ENCODE measurements around the gene TRA2B. TPM values are rescaled to one million over a fixed set of nuclear protein-coding genes. Genes with fewer than 3 reads are reported as not detected.

Gene TRA2B
- polyA plus RNA-seq, 2 donors = 56.6 to 71.1 TPM

GRCh38 chr3:185958626-185959025, 20.8 kb upstream of the TRA2B start:
- no peaks in the 10 kb centered on the region for H3K4me1 ChIP-seq (ENCODE audit: control insufficient read depth in 2 of 2, insufficient read depth in 2 of 2, low read length in 1 of 2)
- no peaks in the 10 kb centered on the region for H3K27me3 ChIP-seq (ENCODE audit: control insufficient read depth in 1 of 2, insufficient read depth in 2 of 2, low read length in 2 of 2)
- H3K4me3 ChIP-seq (ENCODE audit: low read depth in 1 of 2, low read length in 2 of 2) = no peak overlapping the region
- H3K36me3 ChIP-seq (ENCODE audit: control insufficient read depth in 2 of 2, insufficient read depth in 2 of 2, low read length in 1 of 2) = no peaks in the 10 kb centered on the region
- 59 to 61% methylated on average over 2 of the region's 2 CpGs for WGBS, 2 donors
- no peaks in the 10 kb centered on the region for H3K9me3 ChIP-seq (ENCODE audit: control insufficient read depth in 2 of 2, insufficient read depth in 1 of 2, low read depth in 1 of 2, low read length in 1 of 2)
- H3K27ac ChIP-seq (ENCODE audit: low read depth in 2 of 2, low read length in 1 of 2) = peak overlapping the region; percentile 41 to 86

- Histone ChIP-seq H3K27me3 (ENCODE audit: control insufficient read depth in 1 of 2, insufficient read depth in 2 of 2, low read length in 2 of 2) (no peaks in the 10 kb centered on the region), H3K9me3 (ENCODE audit: control insufficient read depth in 2 of 2, insufficient read depth in 1 of 2, low read depth in 1 of 2, low read length in 1 of 2) (no peaks in the 10 kb centered on the region), H3K27ac (ENCODE audit: low read depth in 2 of 2, low read length in 1 of 2) (no peak overlapping the region), H3K4me1 (ENCODE audit: control insufficient read depth in 2 of 2, insufficient read depth in 2 of 2, low read length in 1 of 2) (no peaks in the 10 kb centered on the region), H3K36me3 (ENCODE audit: control insufficient read depth in 2 of 2, insufficient read depth in 2 of 2, low read length in 1 of 2) (no peaks in the 10 kb centered on the region), H3K4me3 (ENCODE audit: low read depth in 1 of 2, low read length in 2 of 2) (no peak overlapping the region)
- 85 to 91% methylated on average over 3 of the region's 3 CpGs for WGBS, 2 donors
Measured at GRCh38 chr3:185956244-185956643, 18.4 kb upstream of the TRA2B start.

GRCh38 chr3:185954366-185954723, 16.5 kb upstream of the TRA2B start:
- H3K4me3 ChIP-seq (ENCODE audit: low read depth in 1 of 2, low read length in 2 of 2) = no peak overlapping the region
- no peaks in the 10 kb centered on the region for H3K36me3 ChIP-seq (ENCODE audit: control insufficient read depth in 2 of 2, insufficient read depth in 2 of 2, low read length in 1 of 2)
- WGBS, 2 donors = 62 to 66% methylated on average over 3 of the region's 3 CpGs
- no peaks in the 10 kb centered on the region for H3K4me1 ChIP-seq (ENCODE audit: control insufficient read depth in 2 of 2, insufficient read depth in 2 of 2, low read length in 1 of 2)
- no peaks in the 10 kb centered on the region for H3K9me3 ChIP-seq (ENCODE audit: control insufficient read depth in 2 of 2, insufficient read depth in 1 of 2, low read depth in 1 of 2, low read length in 1 of 2)
- H3K27ac ChIP-seq (ENCODE audit: low read depth in 2 of 2, low read length in 1 of 2) = no peak overlapping the region
- no peaks in the 10 kb centered on the region for H3K27me3 ChIP-seq (ENCODE audit: control insufficient read depth in 1 of 2, insufficient read depth in 2 of 2, low read length in 2 of 2)

GRCh38 chr3:185950728-185951127, 12.9 kb upstream of the TRA2B start:
- H3K27me3 ChIP-seq (ENCODE audit: control insufficient read depth in 1 of 2, insufficient read depth in 2 of 2, low read length in 2 of 2) = no peaks in the 10 kb centered on the region
- no peaks in the 10 kb centered on the region for H3K9me3 ChIP-seq (ENCODE audit: control insufficient read depth in 2 of 2, insufficient read depth in 1 of 2, low read depth in 1 of 2, low read length in 1 of 2)
- 52 to 63% methylated on average over 3 of the region's 3 CpGs for WGBS, 2 donors
- no peaks in the 10 kb centered on the region for H3K36me3 ChIP-seq (ENCODE audit: control insufficient read depth in 2 of 2, insufficient read depth in 2 of 2, low read length in 1 of 2)
- no peak overlapping the region for H3K4me3 ChIP-seq (ENCODE audit: low read depth in 1 of 2, low read length in 2 of 2)
- H3K4me1 ChIP-seq (ENCODE audit: control insufficient read depth in 2 of 2, insufficient read depth in 2 of 2, low read length in 1 of 2) = no peaks in the 10 kb centered on the region
- peak overlapping the region; percentile 74 to 79 for H3K27ac ChIP-seq (ENCODE audit: low read depth in 2 of 2, low read length in 1 of 2)

- Histone ChIP-seq H3K4me1 (ENCODE audit: control insufficient read depth in 2 of 2, insufficient read depth in 2 of 2, low read length in 1 of 2) (no peaks in the 10 kb centered on the region), H3K27ac (ENCODE audit: low read depth in 2 of 2, low read length in 1 of 2) (no peak overlapping the region), H3K27me3 (ENCODE audit: control insufficient read depth in 1 of 2, insufficient read depth in 2 of 2, low read length in 2 of 2) (no peaks in the 10 kb centered on the region), H3K4me3 (ENCODE audit: low read depth in 1 of 2, low read length in 2 of 2) (no peak overlapping the region), H3K36me3 (ENCODE audit: control insufficient read depth in 2 of 2, insufficient read depth in 2 of 2, low read length in 1 of 2) (no peaks in the 10 kb centered on the region), H3K9me3 (ENCODE audit: control insufficient read depth in 2 of 2, insufficient read depth in 1 of 2, low read depth in 1 of 2, low read length in 1 of 2) (no peaks in the 10 kb centered on the region)
- WGBS, 2 donors = 82 to 85% methylated on average over 6 of the region's 6 CpGs
Measured at GRCh38 chr3:185949515-185949914, 11.7 kb upstream of the TRA2B start.

- WGBS, 2 donors = 75 to 77% methylated on average over 3 of the region's 3 CpGs
- Histone ChIP-seq H3K9me3 (ENCODE audit: control insufficient read depth in 2 of 2, insufficient read depth in 1 of 2, low read depth in 1 of 2, low read length in 1 of 2) (no peaks in the 10 kb centered on the region), H3K4me3 (ENCODE audit: low read depth in 1 of 2, low read length in 2 of 2) (no peak overlapping the region), H3K4me1 (ENCODE audit: control insufficient read depth in 2 of 2, insufficient read depth in 2 of 2, low read length in 1 of 2) (peaks cover 0 to 2% of the 10 kb centered on the region in 2 donors), H3K36me3 (ENCODE audit: control insufficient read depth in 2 of 2, insufficient read depth in 2 of 2, low read length in 1 of 2) (no peaks in the 10 kb centered on the region), H3K27me3 (ENCODE audit: control insufficient read depth in 1 of 2, insufficient read depth in 2 of 2, low read length in 2 of 2) (no peaks in the 10 kb centered on the region), H3K27ac (ENCODE audit: low read depth in 2 of 2, low read length in 1 of 2) (no peak overlapping the region)
Measured at GRCh38 chr3:185948292-185948691, 10.5 kb upstream of the TRA2B start.

GRCh38 chr3:185943760-185944106, 5.9 kb upstream of the TRA2B start:
- 35 to 42% methylated on average over 3 of the region's 3 CpGs for WGBS, 2 donors
- H3K27me3 ChIP-seq (ENCODE audit: control insufficient read depth in 1 of 2, insufficient read depth in 2 of 2, low read length in 2 of 2) = no peaks in the 10 kb centered on the region
- no peak overlapping the region for H3K4me3 ChIP-seq (ENCODE audit: low read depth in 1 of 2, low read length in 2 of 2)
- no peak overlapping the region for H3K27ac ChIP-seq (ENCODE audit: low read depth in 2 of 2, low read length in 1 of 2)
- no peaks in the 10 kb centered on the region for H3K36me3 ChIP-seq (ENCODE audit: control insufficient read depth in 2 of 2, insufficient read depth in 2 of 2, low read length in 1 of 2)
- no peaks in the 10 kb centered on the region for H3K9me3 ChIP-seq (ENCODE audit: control insufficient read depth in 2 of 2, insufficient read depth in 1 of 2, low read depth in 1 of 2, low read length in 1 of 2)
- H3K4me1 ChIP-seq (ENCODE audit: control insufficient read depth in 2 of 2, insufficient read depth in 2 of 2, low read length in 1 of 2) = peaks cover 0 to 3% of the 10 kb centered on the region in 2 donors

GRCh38 chr3:185942907-185943759, 5.3 kb upstream of the TRA2B start:
- Histone ChIP-seq H3K4me3 (ENCODE audit: low read depth in 1 of 2, low read length in 2 of 2) (no peak overlapping the region), H3K27ac (ENCODE audit: low read depth in 2 of 2, low read length in 1 of 2) (peak overlapping the region; percentile 4 to 63), H3K27me3 (ENCODE audit: control insufficient read depth in 1 of 2, insufficient read depth in 2 of 2, low read length in 2 of 2) (no peaks in the 10 kb centered on the region), H3K9me3 (ENCODE audit: control insufficient read depth in 2 of 2, insufficient read depth in 1 of 2, low read depth in 1 of 2, low read length in 1 of 2) (no peaks in the 10 kb centered on the region), H3K36me3 (ENCODE audit: control insufficient read depth in 2 of 2, insufficient read depth in 2 of 2, low read length in 1 of 2) (no peaks in the 10 kb centered on the region), H3K4me1 (ENCODE audit: control insufficient read depth in 2 of 2, insufficient read depth in 2 of 2, low read length in 1 of 2) (peaks cover 0 to 3% of the 10 kb centered on the region in 2 donors)
- WGBS, 2 donors = 52 to 53% methylated on average over 7 of the region's 7 CpGs

- 95 to 96% methylated on average over 3 of the region's 3 CpGs for WGBS, 2 donors
- no peaks in the 10 kb centered on the region for H3K27me3 ChIP-seq (ENCODE audit: control insufficient read depth in 1 of 2, insufficient read depth in 2 of 2, low read length in 2 of 2)
- H3K36me3 ChIP-seq (ENCODE audit: control insufficient read depth in 2 of 2, insufficient read depth in 2 of 2, low read length in 1 of 2) = no peaks in the 10 kb centered on the region
- H3K4me3 ChIP-seq (ENCODE audit: low read depth in 1 of 2, low read length in 2 of 2) = no peak overlapping the region
- H3K9me3 ChIP-seq (ENCODE audit: control insufficient read depth in 2 of 2, insufficient read depth in 1 of 2, low read depth in 1 of 2, low read length in 1 of 2) = no peaks in the 10 kb centered on the region
- no peak overlapping the region for H3K27ac ChIP-seq (ENCODE audit: low read depth in 2 of 2, low read length in 1 of 2)
- peaks cover 0 to 3% of the 10 kb centered on the region in 2 donors for H3K4me1 ChIP-seq (ENCODE audit: control insufficient read depth in 2 of 2, insufficient read depth in 2 of 2, low read length in 1 of 2)
Measured at GRCh38 chr3:185942396-185942795, 4.6 kb upstream of the TRA2B start.

GRCh38 chr3:185940951-185941350, 3.1 kb upstream of the TRA2B start:
- H3K4me3 ChIP-seq (ENCODE audit: low read depth in 1 of 2, low read length in 2 of 2) = no peak overlapping the region
- no peaks in the 10 kb centered on the region for H3K27me3 ChIP-seq (ENCODE audit: control insufficient read depth in 1 of 2, insufficient read depth in 2 of 2, low read length in 2 of 2)
- no peaks in the 10 kb centered on the region for H3K36me3 ChIP-seq (ENCODE audit: control insufficient read depth in 2 of 2, insufficient read depth in 2 of 2, low read length in 1 of 2)
- no peaks in the 10 kb centered on the region for H3K9me3 ChIP-seq (ENCODE audit: control insufficient read depth in 2 of 2, insufficient read depth in 1 of 2, low read depth in 1 of 2, low read length in 1 of 2)
- H3K4me1 ChIP-seq (ENCODE audit: control insufficient read depth in 2 of 2, insufficient read depth in 2 of 2, low read length in 1 of 2) = peaks cover 0 to 3% of the 10 kb centered on the region in 2 donors
- 44 to 61% methylated on average over 1 of the region's 1 CpG for WGBS, 2 donors
- no peak overlapping the region for H3K27ac ChIP-seq (ENCODE audit: low read depth in 2 of 2, low read length in 1 of 2)

All from esophagus (tissue), 2 donors.